Activated gamma-delta T cell treated with Interleukin-2 at 50 U/mL for 16 hours (primary cell): ENCODE measurements around the gene TMC2.

Experiments used
- DNase-seq: peaks from one replicate; pipeline ENCODE4 v3.0.0-alpha.2; 2020

Gene TMC2

GRCh38 chr20:2640260-2640659 is 103.9 kb downstream of the TMC2 start:
- DNase-seq: no peak

GRCh38 chr20:2640899-2641298 is 104.5 kb downstream of the TMC2 start:
- DNase-seq: no peak

GRCh38 chr20:2643708-2644107 is 107.3 kb downstream of the TMC2 start:
- no peak for DNase-seq

GRCh38 chr20:2651772-2652723 is 115.7 kb downstream of the TMC2 start, which contains the start of gene NOP56:
NOP56 (plus strand) TSS chr20:2652632; CDS start chr20:2652661, 29 bp downstream.
- DNase-seq: peak; percentile 94

- DNase-seq: no peak
These were observed 116.6 kb downstream of the TMC2 start for GRCh38 chr20:2652724-2653555.

GRCh38 chr20:2653556-2654383 is 117.4 kb downstream of the TMC2 start:
- DNase-seq: no peak

GRCh38 chr20:2654384-2654822 is 118.0 kb downstream of the TMC2 start:
- DNase-seq: no peak

GRCh38 chr20:2654831-2655230 is 118.5 kb downstream of the TMC2 start:
- no peak for DNase-seq

- DNase-seq: no peak
These were observed 119.2 kb downstream of the TMC2 start for GRCh38 chr20:2655331-2656116.

GRCh38 chr20:2656471-2657117 is 120.2 kb downstream of the TMC2 start:
- no peak for DNase-seq

- DNase-seq: no peak
These were observed 120.9 kb downstream of the TMC2 start for GRCh38 chr20:2657241-2657640.

- no peak for DNase-seq
These were observed 121.3 kb downstream of the TMC2 start for GRCh38 chr20:2657674-2658073.

- no peak for DNase-seq
These were observed 122.3 kb downstream of the TMC2 start for GRCh38 chr20:2658414-2659354.

GRCh38 chr20:2659547-2659946 is 123.2 kb downstream of the TMC2 start:
- no peak for DNase-seq

GRCh38 chr20:2663364-2663886 is 127.1 kb downstream of the TMC2 start:
- DNase-seq: no peak

GRCh38 chr20:2663887-2664719 is 127.7 kb downstream of the TMC2 start, which contains the start of gene IDH3B:
IDH3B (minus strand) TSS chr20:2664216; CDS start chr20:2664188, 28 bp downstream.
- peak; percentile 89 for DNase-seq

- no peak for DNase-seq
These were observed 135.6 kb downstream of the TMC2 start for GRCh38 chr20:2671977-2672376.

- DNase-seq: no peak
These were observed 136.1 kb downstream of the TMC2 start for GRCh38 chr20:2672446-2672845.

GRCh38 chr20:2673453-2673852 is 137.1 kb downstream of the TMC2 start:
- no peak for DNase-seq
